ENCODE results near the gene TPK1.

TPK1 gene

GRCh38 chr7:144713850-144714249 is 122.0 kb downstream of the TPK1 start:
- DNase-seq, result no peak

- DNase-seq, result no peak
These were observed 125.1 kb downstream of the TPK1 start for GRCh38 chr7:144710791-144711190.

GRCh38 chr7:144709066-144709465 is 126.8 kb downstream of the TPK1 start:
- DNase-seq, result no peak

DNA sequence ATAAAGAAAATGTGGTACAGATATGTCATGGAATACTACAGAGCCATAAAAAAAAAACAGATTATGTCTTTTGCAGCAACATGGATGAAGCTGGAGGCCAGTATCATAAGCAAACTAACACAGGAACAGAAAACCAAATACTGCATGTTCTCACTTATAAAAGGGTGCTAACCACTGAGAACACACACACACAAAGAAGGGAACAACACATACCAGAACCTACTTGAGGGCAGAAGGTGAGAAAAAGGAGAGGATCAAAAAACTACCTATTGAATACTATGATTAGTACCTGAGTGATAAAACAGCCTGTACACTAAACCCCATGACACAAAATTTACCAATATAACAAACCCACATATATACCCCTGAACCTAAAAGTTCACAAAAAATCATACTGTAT is 144.6 kb downstream of the TPK1 start:
- no peak for DNase-seq

DNA sequence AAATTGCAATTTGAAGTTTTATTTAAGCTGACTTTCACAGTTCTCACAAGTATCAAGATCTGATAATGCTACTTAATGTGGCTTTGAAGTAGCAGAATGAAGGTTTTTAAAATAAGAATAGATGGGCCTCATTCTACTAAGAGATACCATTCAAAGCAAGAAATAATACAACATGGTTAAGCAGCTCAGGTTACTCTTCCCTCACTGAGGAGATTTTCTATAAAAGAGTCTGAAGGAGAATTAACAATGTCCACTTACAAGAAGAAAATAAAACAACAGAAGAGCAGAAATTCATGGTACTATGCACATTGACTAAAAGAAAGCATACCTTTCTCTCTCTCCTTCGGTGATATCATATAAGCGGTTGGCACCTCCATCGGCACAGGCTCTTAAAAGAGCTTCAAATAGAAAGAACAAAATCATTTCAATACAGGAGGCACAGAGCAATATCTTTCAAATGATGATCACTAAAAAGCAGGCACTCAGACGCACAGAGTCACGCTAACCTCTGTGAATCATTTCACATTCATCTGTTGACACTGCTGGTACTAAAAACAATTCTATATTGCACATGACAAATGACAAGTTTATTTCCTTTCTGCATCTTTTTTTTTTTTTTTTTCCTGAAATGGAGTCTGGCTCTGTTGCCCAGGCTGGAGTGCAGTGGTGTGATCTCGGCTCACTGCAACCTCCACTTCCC is 153.1 kb downstream of the TPK1 start:
- no peak for DNase-seq

- no peak for DNase-seq
These were observed 159.4 kb downstream of the TPK1 start for GRCh38 chr7:144676492-144676891.

DNA sequence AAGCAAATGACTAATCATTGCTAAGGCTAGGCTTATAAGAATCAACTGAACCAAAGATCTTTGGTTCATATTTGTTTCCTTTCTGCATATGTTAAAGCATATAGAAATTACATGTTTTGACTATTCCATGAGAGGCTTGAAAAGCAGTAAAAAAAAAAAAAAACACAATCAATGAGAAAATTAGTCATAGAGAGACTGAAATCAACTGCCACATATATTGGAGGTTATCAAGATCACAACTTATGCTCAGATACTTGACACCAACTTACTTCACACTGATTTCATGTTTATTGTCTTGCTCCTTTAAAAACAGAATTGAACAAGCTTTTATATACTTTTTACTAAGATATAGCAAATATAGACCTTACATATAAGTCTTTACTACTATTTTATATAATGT is 161.3 kb downstream of the TPK1 start:
- DNase-seq, result no peak

GRCh38 chr7:144672869-144673268 is 163.0 kb downstream of the TPK1 start:
- DNase-seq, result no peak

DNA sequence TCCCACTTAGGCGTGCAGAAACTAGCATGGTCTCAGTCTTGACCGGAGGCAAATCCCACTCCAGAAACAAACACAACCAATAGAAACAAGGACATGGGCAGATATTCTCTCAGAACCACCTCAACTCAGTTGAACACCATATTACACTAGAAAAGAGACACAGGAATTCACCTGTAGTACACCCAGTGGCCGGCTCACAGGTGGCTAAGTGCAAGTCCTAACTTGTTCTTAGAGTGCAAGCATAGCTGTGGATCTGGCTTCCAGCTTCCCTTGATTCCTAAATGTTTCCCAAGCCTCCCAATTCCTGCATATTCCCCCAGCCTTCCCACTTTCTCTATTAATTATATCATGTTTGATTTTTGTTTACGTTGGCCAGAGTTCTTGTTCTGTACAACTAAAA is 164.4 kb downstream of the TPK1 start:
- DNase-seq, result no peak

- no peak for DNase-seq
These were observed 165.6 kb downstream of the TPK1 start for GRCh38 chr7:144670218-144670617.

- no peak for DNase-seq
These were observed 167.3 kb downstream of the TPK1 start for GRCh38 chr7:144668503-144668902.

DNA sequence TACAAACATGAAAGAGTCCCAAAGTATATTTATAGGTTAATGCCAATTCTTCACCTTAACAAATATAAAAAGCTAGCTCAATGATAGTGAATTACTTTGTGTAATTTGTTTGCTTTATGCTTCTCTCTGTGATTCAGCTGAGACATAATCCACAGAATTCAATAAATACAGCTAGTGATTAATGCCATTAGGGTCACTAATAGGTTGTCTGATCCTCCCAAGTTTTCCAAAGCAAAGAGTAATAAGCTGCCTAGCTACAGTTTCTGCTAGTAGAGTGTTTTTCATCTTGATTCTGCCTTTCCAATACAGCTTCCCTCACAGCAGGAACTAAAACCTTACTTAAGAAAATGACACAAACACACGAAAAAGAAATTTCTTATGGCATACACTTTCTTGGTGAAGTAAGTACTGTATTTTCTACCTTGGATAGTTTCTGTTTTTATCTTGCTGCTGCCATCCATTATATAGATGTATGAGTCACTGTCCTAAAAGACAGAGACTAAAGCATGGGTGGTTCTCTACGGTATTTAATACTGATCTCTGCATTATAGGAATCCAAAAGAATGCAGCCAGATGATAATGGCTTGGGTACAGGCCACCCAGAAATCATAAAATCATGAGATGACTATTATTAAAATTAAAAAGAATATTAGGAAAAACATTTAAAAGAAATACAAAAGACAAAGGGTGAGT is 170.0 kb downstream of the TPK1 start:
- no peak for DNase-seq

GRCh38 chr7:144659211-144659610 is 176.6 kb downstream of the TPK1 start:
- no peak for DNase-seq

GRCh38 chr7:144656965-144657517 is 178.8 kb downstream of the TPK1 start:
- no peak for DNase-seq

DNA sequence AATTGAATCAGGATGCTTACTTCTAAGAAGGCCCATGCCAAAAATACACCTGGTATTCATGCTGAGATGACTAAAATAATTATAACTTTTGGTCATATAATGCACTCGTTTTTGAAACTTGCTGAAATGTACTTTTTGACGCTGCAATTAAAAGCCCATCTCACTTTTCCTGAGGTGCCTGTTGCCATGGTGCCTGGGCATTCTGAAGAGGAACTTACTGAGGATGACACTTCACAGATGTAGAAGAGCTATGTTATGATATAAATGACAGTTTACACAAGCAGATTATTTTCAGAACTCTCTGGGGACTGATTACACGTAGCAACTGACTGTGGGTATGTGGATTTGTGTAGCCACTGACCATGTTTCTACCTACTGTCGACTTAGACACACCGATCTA is 182.4 kb downstream of the TPK1 start:
- no peak for DNase-seq

- no peak for DNase-seq
These were observed 185.4 kb downstream of the TPK1 start for GRCh38 chr7:144650439-144650838.

GRCh38 chr7:144649120-144649519 is 186.7 kb downstream of the TPK1 start:
- DNase-seq, result no peak

DNA sequence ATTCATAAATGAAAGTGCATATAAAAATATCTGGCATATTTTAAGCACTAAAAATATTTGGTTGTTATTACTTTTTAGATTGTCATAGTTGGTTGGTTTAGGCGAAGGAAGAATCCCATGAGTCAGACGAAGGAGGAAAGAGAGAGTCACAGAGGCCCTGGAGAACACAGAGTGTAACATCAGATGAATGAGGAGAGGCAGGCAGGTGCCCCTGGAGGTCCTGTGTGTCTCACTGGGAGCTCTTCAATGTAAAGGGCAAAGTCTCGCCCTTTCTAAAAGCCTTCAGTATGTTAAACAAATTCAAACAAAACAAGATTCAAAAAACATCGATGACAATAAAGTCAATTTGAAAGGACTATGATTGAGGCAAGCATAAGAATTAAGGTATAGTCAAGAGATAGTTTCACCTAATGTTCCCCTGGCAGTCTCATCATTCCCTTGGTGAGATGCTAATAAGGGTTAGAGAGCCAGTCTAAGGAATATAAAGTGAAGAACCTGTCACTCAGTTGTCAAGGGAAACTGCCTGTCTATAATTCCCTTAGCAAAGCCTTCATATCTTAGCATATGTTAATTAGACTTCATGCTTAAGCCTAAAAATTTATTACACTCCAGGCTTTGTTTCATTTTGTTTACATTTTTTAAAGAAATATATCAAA is 194.3 kb downstream of the TPK1 start:
- no peak for DNase-seq

DNA sequence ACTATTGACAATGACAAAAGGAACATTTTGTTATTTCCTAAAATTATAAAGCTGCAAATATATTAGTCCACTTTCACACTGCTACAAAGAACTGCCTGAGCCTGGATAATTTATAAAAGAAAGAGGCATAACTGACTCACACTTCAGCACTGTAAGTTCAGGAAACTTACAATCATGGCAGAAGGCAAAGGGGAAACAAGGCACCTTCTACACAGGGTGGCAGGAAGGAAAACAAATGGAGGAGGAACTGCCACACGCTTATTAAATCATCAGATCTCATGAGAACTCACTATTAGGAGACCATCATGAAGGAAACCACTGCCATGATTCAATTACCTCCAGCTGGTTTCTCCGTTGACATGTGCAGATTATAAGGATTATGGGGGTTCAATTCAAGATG is 203.1 kb downstream of the TPK1 start:
- no peak for DNase-seq

DNA sequence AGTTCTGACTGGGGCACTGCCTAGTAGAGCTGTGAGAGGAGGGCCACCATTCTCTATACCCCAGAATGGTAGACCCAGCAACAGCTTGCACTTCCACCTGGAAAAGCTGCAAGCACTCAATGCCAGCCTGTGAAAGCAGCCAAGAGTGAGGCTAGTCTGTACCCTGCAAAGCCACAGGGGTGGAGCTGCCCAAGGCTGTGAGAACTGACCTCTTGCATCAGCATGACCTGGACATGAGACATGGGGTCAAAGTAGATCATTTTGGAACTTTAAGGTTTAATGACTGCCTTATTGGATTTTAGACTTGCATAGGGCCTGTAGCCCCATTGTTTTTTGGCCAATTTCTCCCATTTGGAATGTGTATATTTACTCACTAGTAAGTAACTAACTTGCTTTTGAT is 206.3 kb downstream of the TPK1 start:
- DNase-seq, result no peak

- no peak for DNase-seq
These were observed 206.8 kb downstream of the TPK1 start for GRCh38 chr7:144629011-144629410.

DNA sequence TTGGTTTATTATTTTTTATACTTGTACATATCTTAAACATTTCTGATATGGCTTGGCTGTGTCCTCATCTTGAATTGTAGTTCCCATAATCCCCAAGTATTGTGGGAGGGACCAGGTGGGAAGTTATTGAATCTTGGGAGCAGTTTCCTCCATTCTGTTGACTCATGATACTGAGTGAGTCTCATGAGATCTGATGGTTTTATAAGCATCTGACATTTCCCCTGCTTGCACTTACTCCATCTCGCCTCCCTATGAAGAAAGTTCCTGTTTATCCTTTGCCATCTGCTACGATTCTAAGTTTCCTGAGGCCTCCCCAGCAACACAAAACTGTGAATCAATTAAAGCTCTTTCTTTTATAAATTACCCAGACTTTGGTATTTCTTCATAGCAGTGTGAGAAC is 207.7 kb downstream of the TPK1 start:
- DNase-seq, result no peak

- no peak for DNase-seq
These were observed 213.1 kb downstream of the TPK1 start for GRCh38 chr7:144622745-144623144.

- no peak for DNase-seq
These were observed 229.6 kb downstream of the TPK1 start for GRCh38 chr7:144606261-144606660.

Data from CD4-positive, alpha-beta T cell treated with Interleukin-1 beta for 1 hour (primary cell).